HL-60 (cell line): ENCODE results near the gene UGGT1.

Source experiments
- DNase-seq, 2 experiments: peaks; one replicate each; pipeline ENCODE4 v3.0.0-alpha.2; 2010 to 2020; ENCODE audit warnings: low read depth in 1 of 2, low spot score in 1 of 2
- H3K27ac ChIP-seq: fragments of 250-450 bp; sonication (Bioruptor Pico); replicated peaks from 2 replicates; pipeline ENCODE4 v1.5.1; 2020; ENCODE audit warnings: mild to moderate bottlenecking, moderate library complexity
- H3K27me3 ChIP-seq: fragments of 250-450 bp; sonication (Bioruptor Pico); 2 replicates; pipeline ENCODE4 v1.5.1; 2021; ENCODE audit warnings: mild to moderate bottlenecking, moderate library complexity; ENCODE audit not compliant: insufficient read depth, poor library complexity, severe bottlenecking
- H3K4me3 ChIP-seq: replicated peaks from 2 replicates; pipeline ENCODE4 v1.5.1; 2011; ENCODE audit warnings: mild to moderate bottlenecking, control low read depth, low read length; ENCODE audit not compliant: insufficient read depth
- GABPA ChIP-seq: IDR thresholded peaks from 2 replicates; pipeline ENCODE4 v1.6.1; 2012; ENCODE audit warnings: low read depth
- POLR2AphosphoS5 ChIP-seq: IDR thresholded peaks from 2 replicates; pipeline ENCODE4 v1.6.1; 2012; ENCODE audit warnings: low read depth
- REST ChIP-seq: IDR thresholded peaks from 2 replicates; pipeline ENCODE4 v1.6.1; 2012; ENCODE audit warnings: low read depth; ENCODE audit not compliant: insufficient replicate concordance
- SPI1 ChIP-seq: IDR thresholded peaks from 2 replicates; pipeline ENCODE4 v1.6.1; 2012; ENCODE audit warnings: low read depth, mild to moderate bottlenecking, borderline replicate concordance
- TF ChIP-seq, protein P1 (sequence below): IDR thresholded peaks from one replicate; pipeline ENCODE4 v1.5.1; 2011; ENCODE audit warnings: low read length, control low read depth, inconsistent platforms; ENCODE audit not compliant: insufficient read depth

UGGT1 gene

DNA sequence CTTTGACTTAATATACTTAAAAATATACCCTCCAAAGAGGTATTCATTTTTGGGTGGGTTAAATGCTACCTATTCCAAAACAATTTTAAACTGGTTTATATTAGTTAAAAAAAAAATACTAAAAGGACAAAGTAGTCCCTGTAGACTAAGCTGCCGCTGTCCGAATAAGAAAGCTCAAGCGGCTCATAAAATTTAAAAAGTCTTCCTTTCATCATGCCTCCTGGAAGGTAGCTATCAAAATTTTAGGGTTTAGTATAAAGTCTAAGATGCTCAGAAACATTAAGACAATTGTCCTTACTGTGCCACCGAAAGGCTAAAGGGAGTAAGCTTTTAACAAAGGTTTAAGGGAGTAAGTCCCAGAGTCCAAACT, 440 bp upstream of the UGGT1 start:
- Histone ChIP-seq H3K27ac (peak overlapping the region; percentile 84), H3K27me3 (no peaks in the 10 kb centered on the region), H3K4me3 (peak overlapping the region; percentile 78)
- TF ChIP-seq, protein P1, sequence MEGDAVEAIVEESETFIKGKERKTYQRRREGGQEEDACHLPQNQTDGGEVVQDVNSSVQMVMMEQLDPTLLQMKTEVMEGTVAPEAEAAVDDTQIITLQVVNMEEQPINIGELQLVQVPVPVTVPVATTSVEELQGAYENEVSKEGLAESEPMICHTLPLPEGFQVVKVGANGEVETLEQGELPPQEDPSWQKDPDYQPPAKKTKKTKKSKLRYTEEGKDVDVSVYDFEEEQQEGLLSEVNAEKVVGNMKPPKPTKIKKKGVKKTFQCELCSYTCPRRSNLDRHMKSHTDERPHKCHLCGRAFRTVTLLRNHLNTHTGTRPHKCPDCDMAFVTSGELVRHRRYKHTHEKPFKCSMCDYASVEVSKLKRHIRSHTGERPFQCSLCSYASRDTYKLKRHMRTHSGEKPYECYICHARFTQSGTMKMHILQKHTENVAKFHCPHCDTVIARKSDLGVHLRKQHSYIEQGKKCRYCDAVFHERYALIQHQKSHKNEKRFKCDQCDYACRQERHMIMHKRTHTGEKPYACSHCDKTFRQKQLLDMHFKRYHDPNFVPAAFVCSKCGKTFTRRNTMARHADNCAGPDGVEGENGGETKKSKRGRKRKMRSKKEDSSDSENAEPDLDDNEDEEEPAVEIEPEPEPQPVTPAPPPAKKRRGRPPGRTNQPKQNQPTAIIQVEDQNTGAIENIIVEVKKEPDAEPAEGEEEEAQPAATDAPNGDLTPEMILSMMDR: no peak
- TF ChIP-seq GABPA: no peak
- no peak for TF ChIP-seq SPI1
- no peak for TF ChIP-seq REST
- TF ChIP-seq POLR2AphosphoS5: no peak
- no peak for DNase-seq

GRCh38 chr2:128091726-128092080, 703 bp downstream of the UGGT1 start:
- TF ChIP-seq, protein P1: no peak
- no peak for TF ChIP-seq REST
- no peak for TF ChIP-seq SPI1
- no peak for TF ChIP-seq POLR2AphosphoS5
- Histone ChIP-seq H3K27me3 (no peaks in the 10 kb centered on the region), H3K4me3 (peak overlapping the region; percentile 78), H3K27ac (peak overlapping the region; percentile 84)
- peak in 1 of 2 experiments; percentile 7 for DNase-seq

DNA sequence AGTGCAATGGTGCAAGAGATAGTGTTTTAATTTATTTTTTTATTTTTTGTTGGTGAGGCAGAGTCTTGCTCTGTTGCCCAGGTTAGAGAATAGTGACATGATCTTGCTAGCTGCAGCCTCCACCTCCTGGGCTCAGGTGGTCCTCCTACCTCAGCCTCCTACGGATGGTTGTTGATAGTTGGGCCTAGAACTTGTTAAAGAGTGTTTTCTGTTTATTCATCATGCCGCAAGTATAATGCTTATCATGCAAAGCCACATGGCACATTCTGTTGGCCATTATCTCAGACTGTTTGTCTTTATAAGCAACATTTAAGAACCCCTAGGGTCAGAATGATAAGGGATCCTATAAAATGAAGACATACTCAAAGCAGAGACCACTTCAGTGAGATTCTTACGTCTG, 1.7 kb downstream of the UGGT1 start:
- Histone ChIP-seq H3K27me3 (no peaks in the 10 kb centered on the region), H3K27ac (peak overlapping the region; percentile 84), H3K4me3 (peak overlapping the region; percentile 24)
- no peak for DNase-seq
- TF ChIP-seq GABPA: no peak
- TF ChIP-seq SPI1: no peak
- no peak for TF ChIP-seq POLR2AphosphoS5
- TF ChIP-seq, protein P1: no peak
- TF ChIP-seq REST: no peak
